GM10266 (cell line): Measurements from ENCODE around the gene RIMBP2.

Experiments used
- DNase-seq: peaks from one replicate; pipeline ENCODE4 v3.0.0; 2012; ENCODE audit errors: extremely low spot score
- CTCF ChIP-seq: IDR thresholded peaks from 2 replicates; pipeline ENCODE4 v1.5.1; 2012; ENCODE audit warnings: mild to moderate bottlenecking, low read depth; ENCODE audit not compliant: control insufficient read depth, insufficient read depth; ENCODE audit errors: missing control alignments

RIMBP2 gene

GRCh38 chr12:130347588-130347987 is 368.5 kb downstream of the RIMBP2 start:
- no peak for DNase-seq
- TF ChIP-seq CTCF, result no peak
